ENCODE measurements around the gene PTGER3. TPM values are rescaled to one million over a fixed set of nuclear protein-coding genes. Genes with fewer than 3 reads are reported as not detected.
"Not testable (repeated sequence)": the region's sequence is repeated elsewhere in the genome, so short reads cannot be mapped to it uniquely, and the experiment has no call there.

The PTGER3 gene
- total and polyA plus RNA-seq, 10 of the 15 experiments (the other 5 are each of a cell fraction or from before 2014, with no cell fraction given): under 0.01 to 0.04 (median 0.02) TPM; not detected in 7

- SMC1A ChIA-PET (ENCODE audit: uncharacterized antibody, unreplicated experiment); H3K27ac ChIP-seq (ENCODE audit: control insufficient read depth, insufficient read depth); H3K9me3 ChIP-seq (replicated peaks; ENCODE audit: control insufficient read depth, insufficient read depth, low read length); H3K27me3 ChIP-seq (replicated peaks in 1 of 2; ENCODE audit: control insufficient read depth in 2 of 2, insufficient read depth in 2 of 2, low read length in 1 of 2); CTCF ChIA-PET; H3K4me1 ChIP-seq (ENCODE audit: control insufficient read depth, insufficient read depth, low read length); ATAC-seq; RAD21 ChIA-PET (ENCODE audit: unreplicated experiment); H3K4me2 ChIP-seq (ENCODE audit: control insufficient read depth, insufficient read depth); intact Hi-C loops (cut with micrococcal nuclease; ENCODE audit: unreplicated experiment); FAIRE-seq; DNase-seq (ENCODE audit: low read depth, low spot score); H2AFZ ChIP-seq (ENCODE audit: control insufficient read depth, low read depth, low read length); POLR2A ChIA-PET; H3K36me3 ChIP-seq (ENCODE audit: control insufficient read depth in 2 of 2, insufficient read depth in 2 of 2, low read length in 1 of 2); H3K9ac ChIP-seq (ENCODE audit: control insufficient read depth, insufficient read depth, low read length); H3K79me2 ChIP-seq (ENCODE audit: control insufficient read depth, insufficient read depth, low read length); BruUV-seq (replicated peaks); H3K4me3 ChIP-seq; in situ Hi-C loops (cut with MboI); H4K20me1 ChIP-seq (ENCODE audit: control insufficient read depth, insufficient read depth): not testable (repeated sequence)
- 47% methylated on average over 5 of the region's 5 CpGs for WGBS (ENCODE audit: insufficient coverage, insufficient replicate concordance, low lambda C conversion rate, missing lambda C conversion rate)
Observed at GRCh38 chr1:70985776-70986225, 61.8 kb downstream of the PTGER3 start.

GRCh38 chr1:70985278-70985677 lies 62.3 kb downstream of the PTGER3 start:
- H3K9ac ChIP-seq (ENCODE audit: control insufficient read depth, insufficient read depth, low read length); H3K4me3 ChIP-seq; H3K9me3 ChIP-seq (replicated peaks; ENCODE audit: control insufficient read depth, insufficient read depth, low read length); intact Hi-C loops (cut with micrococcal nuclease; ENCODE audit: unreplicated experiment); H3K27ac ChIP-seq (ENCODE audit: control insufficient read depth, insufficient read depth); H3K36me3 ChIP-seq (ENCODE audit: control insufficient read depth in 2 of 2, insufficient read depth in 2 of 2, low read length in 1 of 2); H3K79me2 ChIP-seq (ENCODE audit: control insufficient read depth, insufficient read depth, low read length); FAIRE-seq; CTCF ChIA-PET; BruUV-seq (replicated peaks); H2AFZ ChIP-seq (ENCODE audit: control insufficient read depth, low read depth, low read length); H3K4me2 ChIP-seq (ENCODE audit: control insufficient read depth, insufficient read depth); SMC1A ChIA-PET (ENCODE audit: uncharacterized antibody, unreplicated experiment); H3K27me3 ChIP-seq (replicated peaks in 1 of 2; ENCODE audit: control insufficient read depth in 2 of 2, insufficient read depth in 2 of 2, low read length in 1 of 2); ATAC-seq; H4K20me1 ChIP-seq (ENCODE audit: control insufficient read depth, insufficient read depth); RAD21 ChIA-PET (ENCODE audit: unreplicated experiment); POLR2A ChIA-PET; DNase-seq (ENCODE audit: low read depth, low spot score); in situ Hi-C loops (cut with MboI); H3K4me1 ChIP-seq (ENCODE audit: control insufficient read depth, insufficient read depth, low read length): not testable (repeated sequence)
- 4% methylated on average over 2 of the region's 2 CpGs for WGBS (ENCODE audit: insufficient coverage, insufficient replicate concordance, low lambda C conversion rate, missing lambda C conversion rate)

GRCh38 chr1:70980361-70980760 lies 67.3 kb downstream of the PTGER3 start:
- Histone ChIP-seq H4K20me1 (ENCODE audit: control insufficient read depth, insufficient read depth) (no peaks in the 10 kb centered on the region), H3K4me2 (ENCODE audit: control insufficient read depth, insufficient read depth) (no peak overlapping the region), H3K9me3 (replicated peaks; ENCODE audit: control insufficient read depth, insufficient read depth, low read length) (no peaks in the 10 kb centered on the region), H3K79me2 (ENCODE audit: control insufficient read depth, insufficient read depth, low read length) (no peaks in the 10 kb centered on the region), H3K4me3 (no peak overlapping the region), H3K27ac (ENCODE audit: control insufficient read depth, insufficient read depth) (no peak overlapping the region), H3K9ac (ENCODE audit: control insufficient read depth, insufficient read depth, low read length) (no peak overlapping the region), H3K27me3 (replicated peaks in 1 of 2; ENCODE audit: control insufficient read depth in 2 of 2, insufficient read depth in 2 of 2, low read length in 1 of 2) (no peaks in the 10 kb centered on the region), H2AFZ (ENCODE audit: control insufficient read depth, low read depth, low read length) (no peak overlapping the region), H3K36me3 (ENCODE audit: control insufficient read depth in 2 of 2, insufficient read depth in 2 of 2, low read length in 1 of 2) (no peaks in the 10 kb centered on the region), H3K4me1 (ENCODE audit: control insufficient read depth, insufficient read depth, low read length) (no peaks in the 10 kb centered on the region)
- no peak for ATAC-seq
- no peak for DNase-seq (ENCODE audit: low read depth, low spot score)
- intact Hi-C loops (cut with micrococcal nuclease; ENCODE audit: unreplicated experiment) (no loop called here), in situ Hi-C loops (cut with MboI) (no loop called here)
- BruUV-seq (replicated peaks): no TSS peak
- ChIA-PET SMC1A (ENCODE audit: uncharacterized antibody, unreplicated experiment) (no interaction called here), POLR2A (no interaction called here), RAD21 (ENCODE audit: unreplicated experiment) (no interaction called here), CTCF (no interaction called here)
- FAIRE-seq: no peak
- 33% methylated on average over 1 of the region's 1 CpG for WGBS (ENCODE audit: insufficient coverage, insufficient replicate concordance, low lambda C conversion rate, missing lambda C conversion rate)
- TF ChIP-seq SIN3A (IDR thresholded peaks at IDR 0.05; ENCODE audit: low read depth, low read length) (no peak), NR2C2 (IDR thresholded peaks at IDR 0.05; ENCODE audit: borderline replicate concordance, control insufficient read depth, insufficient read length, low read depth) (no peak), FOS (IDR thresholded peaks at IDR 0.05; ENCODE audit: borderline replicate concordance, extremely low read depth, insufficient read length) (no peak), USF2 (IDR thresholded peaks at IDR 0.05; ENCODE audit: borderline replicate concordance, low read depth, low read length) (no peak)
- TF ChIP-seq, protein P1, sequence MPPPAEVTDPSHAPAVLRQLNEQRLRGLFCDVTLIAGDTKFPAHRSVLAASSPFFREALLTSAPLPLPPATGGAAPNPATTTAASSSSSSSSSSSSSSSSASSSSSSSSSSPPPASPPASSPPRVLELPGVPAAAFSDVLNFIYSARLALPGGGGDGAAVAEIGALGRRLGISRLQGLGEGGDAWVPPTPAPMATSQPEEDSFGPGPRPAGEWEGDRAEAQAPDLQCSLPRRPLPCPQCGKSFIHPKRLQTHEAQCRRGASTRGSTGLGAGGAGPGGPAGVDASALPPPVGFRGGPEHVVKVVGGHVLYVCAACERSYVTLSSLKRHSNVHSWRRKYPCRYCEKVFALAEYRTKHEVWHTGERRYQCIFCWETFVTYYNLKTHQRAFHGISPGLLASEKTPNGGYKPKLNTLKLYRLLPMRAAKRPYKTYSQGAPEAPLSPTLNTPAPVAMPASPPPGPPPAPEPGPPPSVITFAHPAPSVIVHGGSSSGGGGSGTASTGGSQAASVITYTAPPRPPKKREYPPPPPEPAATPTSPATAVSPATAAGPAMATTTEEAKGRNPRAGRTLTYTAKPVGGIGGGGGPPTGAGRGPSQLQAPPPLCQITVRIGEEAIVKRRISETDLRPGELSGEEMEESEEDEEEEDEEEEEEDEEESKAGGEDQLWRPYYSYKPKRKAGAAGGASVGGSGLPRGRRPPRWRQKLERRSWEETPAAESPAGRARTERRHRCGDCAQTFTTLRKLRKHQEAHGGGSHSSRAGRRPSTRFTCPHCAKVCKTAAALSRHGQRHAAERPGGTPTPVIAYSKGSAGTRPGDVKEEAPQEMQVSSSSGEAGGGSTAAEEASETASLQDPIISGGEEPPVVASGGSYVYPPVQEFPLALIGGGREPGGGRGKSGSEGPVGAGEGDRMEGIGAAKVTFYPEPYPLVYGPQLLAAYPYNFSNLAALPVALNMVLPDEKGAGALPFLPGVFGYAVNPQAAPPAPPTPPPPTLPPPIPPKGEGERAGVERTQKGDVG (CRISPR knock-in tag; IDR thresholded peaks at IDR 0.05): no peak

Measured in GM12878 (cell line).